Medulla oblongata (tissue), 1 donor: ENCODE measurements around the gene BUD31.
"Not testable (repeated sequence)": the region's sequence is repeated elsewhere in the genome, so short reads cannot be mapped to it uniquely, and the experiment has no call there.

Experiments
- DNase-seq: peaks from one replicate; pipeline ENCODE4 v3.0.0-alpha.2; 2015; ENCODE audit errors: extremely low spot score

The BUD31 gene

DNA sequence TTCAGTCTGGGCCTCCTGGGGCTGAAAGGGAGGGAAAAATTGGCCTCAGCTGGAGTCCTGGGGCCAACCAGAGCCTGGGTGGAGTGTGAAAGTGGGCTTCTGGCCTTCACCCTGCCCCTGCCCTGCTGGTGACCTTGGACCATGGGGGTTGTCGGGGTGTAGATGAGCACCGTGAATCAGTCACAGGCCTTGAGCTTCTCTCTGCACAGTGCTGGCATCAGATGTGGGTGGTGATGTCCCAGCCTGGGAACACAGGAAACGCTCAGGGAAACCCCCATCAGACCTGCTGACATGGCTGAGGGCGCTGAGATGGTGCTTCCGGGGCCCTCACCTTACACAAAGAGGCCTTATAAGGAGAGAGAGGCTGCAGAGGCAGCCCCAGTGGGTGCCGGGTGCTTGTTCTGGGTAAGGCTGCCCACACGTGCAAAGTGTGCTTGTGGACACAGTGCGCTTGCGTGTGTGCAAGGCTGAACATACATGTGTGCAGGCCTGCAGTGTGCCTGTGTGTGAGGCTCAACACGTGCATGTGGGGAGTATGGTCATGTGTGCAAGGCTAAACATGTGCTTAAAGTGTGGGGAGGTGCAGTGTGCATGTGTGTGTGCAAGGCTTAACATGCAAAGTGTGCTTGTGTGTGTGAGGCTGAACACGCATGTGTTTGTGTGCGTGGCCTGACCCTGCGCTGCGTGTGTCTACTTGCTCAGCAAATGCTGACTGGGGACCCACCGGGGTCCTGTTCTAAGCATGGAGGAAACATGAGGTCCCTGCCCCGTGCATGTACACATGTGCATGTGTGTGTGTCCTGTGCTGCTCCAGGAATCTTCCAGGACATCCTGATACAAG lies 27.7 kb upstream of the BUD31 start:
- DNase-seq = no peak

GRCh38 chr7:99381664-99382075 lies 27.1 kb upstream of the BUD31 start:
- no peak for DNase-seq

DNA sequence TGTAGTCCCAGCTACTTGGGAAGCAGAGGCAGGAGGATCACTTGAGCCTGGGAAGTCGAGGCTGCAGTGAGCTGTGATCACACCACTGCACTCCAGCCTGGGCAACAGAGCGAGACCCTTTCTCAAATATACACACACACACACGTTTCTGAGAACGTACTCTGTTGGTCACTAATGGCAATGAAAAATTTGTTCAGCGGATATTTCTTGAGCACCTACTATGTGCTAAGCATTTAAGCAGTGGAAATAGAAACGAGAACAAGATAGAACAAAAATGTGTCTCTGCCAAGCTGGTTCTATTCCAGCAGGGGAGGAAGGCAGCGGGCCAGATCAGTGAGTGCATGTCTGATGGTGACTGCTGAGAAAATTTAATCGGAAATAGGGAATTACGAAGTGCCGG lies 25.6 kb upstream of the BUD31 start:
- no peak for DNase-seq

DNA sequence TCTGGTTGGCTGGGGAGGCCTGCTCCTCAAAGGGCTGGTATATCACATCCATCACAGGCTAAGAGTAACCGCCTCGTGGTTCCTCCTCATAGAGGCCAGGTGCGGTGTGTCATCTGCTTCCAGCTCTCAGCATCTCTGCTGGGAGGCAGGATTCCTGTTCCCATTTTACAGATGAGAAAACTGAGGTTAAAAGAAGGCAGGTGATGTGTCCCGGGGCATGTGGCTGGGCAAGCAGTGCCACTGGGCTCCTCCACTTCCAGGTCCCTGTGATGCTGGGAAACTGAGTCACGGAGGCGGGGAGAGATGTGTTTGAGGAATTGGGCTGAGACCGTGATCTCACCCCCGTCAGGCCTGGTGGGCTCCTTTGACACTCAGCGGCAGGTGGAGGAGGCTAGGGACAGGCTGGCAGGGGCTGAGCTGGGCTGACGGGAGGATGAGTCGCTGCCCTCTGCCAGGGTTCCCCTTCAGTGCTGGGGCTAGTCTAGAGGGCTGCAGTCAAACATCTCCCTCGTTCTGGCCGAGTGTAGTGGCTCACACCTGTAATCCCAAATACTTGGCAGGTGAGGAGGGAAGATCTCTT lies 24.9 kb upstream of the BUD31 start:
- DNase-seq = no peak

DNA sequence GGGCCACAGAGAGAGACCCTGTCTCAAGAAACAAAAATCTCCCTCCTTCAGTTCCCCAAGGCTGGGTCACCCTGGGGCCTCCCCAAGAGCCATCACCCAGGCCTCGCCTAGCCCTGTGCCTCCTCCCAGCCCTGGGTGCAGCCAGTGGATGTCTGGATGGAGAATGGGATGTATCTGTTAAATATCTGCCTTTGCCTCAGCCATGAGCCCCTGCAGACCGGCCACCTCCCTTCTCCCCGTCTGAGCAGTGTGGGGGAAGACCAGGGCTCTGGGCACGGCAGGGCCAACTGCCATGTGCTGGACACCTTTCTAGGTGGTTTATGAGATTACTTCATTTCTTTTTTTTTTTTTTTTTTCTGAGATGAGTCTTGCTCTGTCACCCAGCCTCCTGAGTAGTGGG lies 24.2 kb upstream of the BUD31 start:
- no peak for DNase-seq

- DNase-seq = no peak
These were observed 23.2 kb upstream of the BUD31 start for GRCh38 chr7:99385564-99385963.

- no peak for DNase-seq
These were observed 22.1 kb upstream of the BUD31 start for GRCh38 chr7:99386584-99387238.

- DNase-seq = not testable (repeated sequence)
These were observed 21.5 kb upstream of the BUD31 start for GRCh38 chr7:99387239-99387635.

- no peak for DNase-seq
These were observed 20.9 kb upstream of the BUD31 start for GRCh38 chr7:99387912-99388311.

- DNase-seq = no peak
These were observed 19.0 kb upstream of the BUD31 start for GRCh38 chr7:99389772-99390171.

DNA sequence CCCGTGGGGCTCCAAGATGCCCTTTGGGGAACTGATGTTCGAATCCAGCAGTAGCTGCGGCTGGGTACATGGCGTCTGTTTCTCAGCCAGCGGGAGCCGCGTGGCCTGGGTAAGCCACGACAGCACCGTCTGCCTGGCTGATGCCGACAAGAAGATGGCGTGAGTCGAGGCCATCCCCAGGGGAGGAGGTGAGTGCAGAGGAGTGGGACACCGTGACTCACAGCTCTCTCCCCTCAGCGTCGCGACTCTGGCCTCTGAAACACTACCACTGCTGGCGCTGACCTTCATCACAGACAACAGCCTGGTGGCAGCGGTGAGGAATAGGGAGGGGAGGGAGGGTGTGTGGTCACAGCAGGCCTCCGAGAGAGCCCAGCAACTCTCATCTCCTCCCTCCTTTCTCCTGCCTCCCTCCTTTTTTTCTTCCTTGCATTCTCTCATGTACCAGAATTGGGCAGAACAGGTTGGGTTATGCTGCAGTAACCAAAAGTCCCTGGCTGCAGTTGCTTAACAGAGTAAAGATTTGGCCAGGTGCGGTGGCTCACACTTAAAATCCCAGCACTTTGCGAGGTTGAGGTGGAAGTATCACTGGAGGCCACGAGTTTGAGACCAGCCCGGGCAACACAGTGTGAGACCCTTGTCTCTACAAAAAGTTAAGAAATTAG lies 17.7 kb upstream of the BUD31 start:
- no peak for DNase-seq

DNA sequence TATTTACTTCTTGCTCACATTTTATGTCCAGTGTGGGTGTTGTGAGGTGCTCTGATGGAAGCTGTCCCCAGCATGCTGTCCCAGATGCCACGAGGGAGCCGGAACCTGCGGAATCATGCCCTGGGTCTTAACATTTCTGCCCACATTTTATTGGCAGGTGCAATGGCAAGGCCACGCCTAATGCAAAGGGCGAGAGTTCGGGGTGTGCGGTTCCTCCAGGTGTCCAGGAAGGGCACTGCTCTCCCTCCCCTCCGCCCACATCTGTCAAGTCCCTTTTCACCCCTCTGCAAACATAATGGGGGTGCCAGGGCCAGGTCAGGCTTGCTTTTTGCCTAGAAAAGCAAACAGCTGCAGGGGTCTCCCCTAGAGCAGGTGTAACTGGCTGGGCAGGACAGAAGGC lies 16.7 kb upstream of the BUD31 start:
- no peak for DNase-seq

DNA sequence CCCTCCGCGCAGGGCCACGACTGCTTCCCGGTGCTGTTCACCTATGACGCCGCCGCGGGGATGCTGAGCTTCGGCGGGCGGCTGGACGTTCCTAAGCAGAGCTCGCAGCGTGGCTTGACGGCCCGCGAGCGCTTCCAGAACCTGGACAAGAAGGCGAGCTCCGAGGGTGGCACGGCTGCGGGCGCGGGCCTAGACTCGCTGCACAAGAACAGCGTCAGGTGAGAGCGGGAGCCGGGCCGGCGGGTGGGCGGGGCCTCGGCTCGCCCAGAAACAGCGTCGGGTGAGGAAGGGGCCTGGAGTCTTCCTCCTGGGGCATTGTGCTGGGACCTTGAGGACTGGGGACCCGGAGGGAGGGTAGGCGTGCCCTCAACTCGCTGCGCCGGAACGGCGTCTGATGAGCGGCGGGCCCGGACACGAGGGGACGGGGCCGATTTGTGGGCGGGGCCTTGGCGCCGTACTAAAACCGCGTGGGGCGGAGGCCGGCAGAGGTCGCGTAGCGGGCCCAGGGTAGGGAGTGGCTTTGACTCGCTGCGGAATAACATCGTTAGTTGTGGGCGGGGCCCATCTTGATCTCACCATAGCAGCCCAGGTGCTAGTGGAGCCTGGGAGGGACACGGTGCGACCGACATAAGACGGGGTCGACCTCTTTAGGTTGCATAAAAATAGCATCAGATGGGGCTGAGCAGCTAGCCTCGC lies 16.0 kb upstream of the BUD31 start:
- DNase-seq = peak; percentile 19

DNA sequence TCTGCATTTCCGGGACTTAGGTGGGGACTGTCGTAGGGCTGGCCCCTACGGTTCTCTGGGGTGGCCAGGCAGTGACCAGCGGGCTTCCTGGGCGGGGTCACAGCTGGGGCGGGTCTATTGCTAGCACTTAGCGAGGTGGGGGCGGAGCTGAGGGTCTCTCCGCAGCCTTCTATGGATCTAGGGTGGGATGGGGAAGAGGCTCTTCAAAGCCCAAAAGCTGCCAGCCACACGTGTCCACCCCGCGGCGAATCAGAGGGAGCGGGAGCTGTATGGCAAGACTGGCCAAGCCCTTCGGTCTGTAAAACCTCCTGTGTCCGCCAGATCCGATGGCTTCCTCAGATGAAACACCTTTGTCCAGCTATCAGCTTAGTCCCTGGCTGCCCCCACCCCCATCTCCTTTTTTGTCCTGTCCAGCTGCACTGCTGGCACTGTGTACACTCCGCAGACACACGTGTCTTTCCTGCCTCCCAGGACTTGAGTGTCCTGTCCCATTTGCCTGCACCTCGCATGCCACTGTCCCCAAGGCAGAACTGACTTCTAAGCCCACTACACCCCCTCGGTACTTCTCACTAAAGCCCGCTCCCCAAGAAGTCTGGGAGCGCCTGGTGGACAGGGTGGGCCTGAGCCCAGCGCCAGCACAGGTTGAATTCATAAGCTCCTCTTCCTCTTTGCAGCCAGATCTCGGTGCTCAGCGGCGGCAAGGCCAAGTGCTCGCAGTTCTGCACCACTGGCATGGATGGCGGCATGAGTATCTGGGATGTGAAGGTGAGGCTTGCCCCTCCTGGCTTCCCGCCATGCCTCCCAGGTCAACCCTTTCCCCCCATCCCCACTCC lies 15.2 kb upstream of the BUD31 start:
- no peak for DNase-seq

DNA sequence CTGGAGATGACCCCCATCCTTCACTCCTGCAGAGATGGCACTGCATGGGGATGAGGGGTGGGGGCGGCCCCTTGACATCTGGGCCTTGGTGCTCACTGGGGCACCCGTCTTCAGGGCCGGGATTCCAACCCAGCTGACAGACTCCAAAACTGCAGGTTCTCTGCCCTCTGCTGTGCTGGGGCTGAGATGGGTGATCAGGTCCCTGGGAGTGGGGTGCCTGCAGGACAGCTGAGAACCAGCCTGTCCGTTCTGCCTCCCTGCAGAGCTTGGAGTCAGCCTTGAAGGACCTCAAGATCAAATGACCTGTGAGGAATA lies 14.6 kb upstream of the BUD31 start:
- no peak for DNase-seq

DNA sequence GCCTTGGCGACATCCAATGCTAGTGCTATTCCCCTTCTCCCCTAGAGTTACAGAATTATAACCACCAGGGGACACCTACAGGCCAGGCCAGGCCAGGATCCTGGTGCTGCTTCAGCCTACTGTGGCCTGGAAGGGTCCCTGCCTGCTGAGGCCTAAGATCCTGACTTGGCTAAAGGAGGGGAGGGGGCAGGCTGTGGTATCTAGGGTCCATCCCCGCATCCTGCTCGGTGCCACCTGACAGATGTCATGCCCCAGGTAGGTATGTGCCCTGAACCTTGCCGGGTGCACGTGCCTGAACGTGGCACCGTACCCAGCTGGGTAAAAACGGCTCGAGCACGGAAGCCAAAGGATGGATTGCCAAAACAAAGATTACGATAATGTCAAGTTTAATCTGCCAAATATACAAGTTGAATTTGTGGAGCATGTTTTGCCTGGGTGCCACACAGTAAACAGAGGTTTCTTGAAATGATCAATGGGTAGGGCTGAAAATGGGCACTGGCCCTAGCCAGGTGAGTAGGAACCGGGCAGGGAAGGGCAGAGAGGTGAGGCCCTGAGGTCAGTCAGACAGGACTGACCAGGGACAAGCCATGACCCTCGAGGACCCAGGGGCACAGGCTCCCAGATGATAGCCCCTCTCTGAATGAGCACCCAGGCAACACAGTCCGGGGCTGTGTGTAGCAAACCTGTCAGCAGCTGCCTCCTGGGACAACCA lies 13.0 kb upstream of the BUD31 start:
- no peak for DNase-seq

DNA sequence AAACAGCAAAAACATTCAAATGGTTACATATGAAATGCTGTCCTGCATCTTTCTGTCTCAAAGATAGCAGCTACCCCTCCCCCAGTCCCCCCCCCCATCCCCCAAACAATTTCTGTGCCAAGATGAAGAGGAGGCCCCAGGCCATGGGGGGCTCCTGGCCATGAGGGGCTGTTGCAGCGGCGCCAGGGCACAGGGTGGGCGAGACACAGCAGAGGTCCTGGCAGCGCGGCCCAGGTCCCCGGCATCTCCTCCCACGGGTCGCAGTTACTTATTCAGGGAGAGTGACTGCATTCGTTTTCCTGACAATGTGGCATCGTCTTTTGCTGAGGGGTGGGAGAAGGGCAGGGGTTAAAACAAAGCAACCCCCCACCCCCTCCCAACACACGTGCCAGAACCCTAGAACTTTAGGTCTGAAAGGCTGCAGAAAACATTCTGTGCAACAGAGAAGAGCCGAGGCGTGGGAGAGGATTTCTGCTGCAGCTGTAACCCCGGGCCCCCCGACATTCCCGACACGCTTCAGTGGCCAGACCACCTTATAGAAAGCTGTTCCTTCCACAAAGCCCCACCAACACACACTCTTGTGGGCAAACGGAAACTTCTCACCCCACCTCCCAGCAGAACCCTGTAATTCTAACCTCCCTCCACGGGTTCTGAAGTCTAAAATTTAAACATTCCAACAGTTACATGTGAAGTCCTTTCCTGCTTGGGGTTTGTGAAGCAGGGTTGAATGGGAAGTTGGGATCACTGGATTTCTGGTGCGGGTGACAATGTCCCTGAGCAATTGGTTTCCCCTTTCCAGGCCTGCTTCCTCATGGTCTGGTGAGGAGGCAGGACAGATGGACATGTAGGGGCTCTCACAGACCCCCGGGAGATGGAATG lies 12.1 kb upstream of the BUD31 start:
- DNase-seq = no peak

DNA sequence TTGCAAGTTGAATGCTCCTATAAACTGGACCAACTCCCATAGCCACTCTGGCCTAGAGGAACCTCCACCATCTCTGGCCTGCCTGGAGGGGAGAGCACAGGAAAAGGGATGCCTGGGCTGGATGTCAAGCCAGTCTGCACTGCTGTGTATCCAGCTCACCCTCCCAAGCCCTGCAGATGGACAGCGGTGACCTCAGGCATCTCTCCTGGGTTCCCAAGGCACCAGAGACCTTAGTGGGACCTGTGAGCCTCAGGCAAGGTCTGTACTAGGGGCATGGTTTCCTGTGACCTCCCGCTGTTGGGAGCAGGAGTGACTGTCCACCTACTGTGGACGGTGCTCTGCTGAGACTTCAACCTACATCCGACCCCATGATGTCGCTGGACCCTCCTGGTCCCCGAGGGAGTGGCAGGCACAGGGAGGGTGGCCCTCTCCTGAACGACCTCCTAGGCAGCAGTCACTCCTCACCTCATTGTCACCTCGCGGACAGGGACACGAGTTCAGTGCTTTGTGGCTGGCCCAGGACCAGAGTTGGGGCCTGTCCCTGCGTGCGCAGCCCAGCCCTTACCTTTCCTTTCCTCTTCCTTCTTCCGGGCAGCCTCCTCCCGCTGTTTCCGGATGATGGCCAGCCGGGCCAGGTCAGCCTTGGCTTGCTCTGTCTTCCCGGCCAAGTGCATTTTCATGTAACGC lies 11.3 kb upstream of the BUD31 start:
- DNase-seq = no peak

GRCh38 chr7:99398891-99399445 lies 9.8 kb upstream of the BUD31 start:
- no peak for DNase-seq
